ENCODE measurements around the gene HILPDA. TPM values are rescaled to one million over a fixed set of nuclear protein-coding genes. Genes with fewer than 3 reads are reported as not detected.

The HILPDA gene
- total RNA-seq, 4 donors from 2014 or later: 2.6 to 9.0 (median 6.0) TPM

DNA sequence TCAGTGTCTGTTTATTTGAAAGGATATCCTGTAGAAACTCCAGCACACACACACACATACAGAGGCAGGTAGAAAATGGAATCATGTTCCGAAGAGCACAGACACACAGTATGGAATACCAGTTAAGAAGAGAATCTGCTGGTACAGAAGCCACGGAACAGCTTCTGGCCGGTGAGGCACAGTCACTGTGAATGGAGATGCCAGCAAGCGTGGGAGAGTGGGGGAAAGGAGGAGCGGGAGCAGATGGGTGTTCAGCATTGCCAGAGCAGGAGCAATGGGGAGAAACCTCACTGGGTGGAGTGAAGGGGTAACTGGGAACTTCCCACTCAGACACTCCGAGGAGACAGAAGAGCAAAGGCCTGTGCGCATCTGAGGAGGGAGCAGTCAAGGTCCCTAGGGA lies 36.4 kb upstream of the HILPDA start:
- H3K27ac ChIP-seq: no peak overlapping the region

GRCh38 chr7:128420773-128421172 lies 34.9 kb upstream of the HILPDA start:
- no peaks in the 10 kb centered on the region for H3K36me3 ChIP-seq
- no peak for DNase-seq
- TF ChIP-seq CTCF (IDR thresholded peaks at IDR 0.05): no peak
- TF ChIP-seq POLR2A (IDR thresholded peaks at IDR 0.05): no peak
- H3K4me1 ChIP-seq: no peaks in the 10 kb centered on the region
- H3K27me3 ChIP-seq: no peaks in the 10 kb centered on the region
- no peak overlapping the region for H3K4me3 ChIP-seq
- H3K9me3 ChIP-seq: no peaks in the 10 kb centered on the region
- no peak overlapping the region for H3K27ac ChIP-seq

More for the DNA sequence above, 36.4 kb upstream of the HILPDA start:
- TF ChIP-seq POLR2A (IDR thresholded peaks at IDR 0.05): no peak
- TF ChIP-seq CTCF (IDR thresholded peaks at IDR 0.05): no peak
- Histone ChIP-seq H3K4me1 (no peaks in the 10 kb centered on the region), H3K9me3 (no peaks in the 10 kb centered on the region), H3K4me3 (no peak overlapping the region), H3K36me3 (no peaks in the 10 kb centered on the region), H3K27me3 (no peaks in the 10 kb centered on the region)
- no peak for DNase-seq

- no peak overlapping the region for H3K4me3 ChIP-seq
- DNase-seq: no peak
- H3K9me3 ChIP-seq: no peaks in the 10 kb centered on the region
- no peak overlapping the region for H3K27ac ChIP-seq
- TF ChIP-seq CTCF (IDR thresholded peaks at IDR 0.05) (no peak), POLR2A (IDR thresholded peaks at IDR 0.05) (no peak)
- no peaks in the 10 kb centered on the region for H3K27me3 ChIP-seq
- no peaks in the 10 kb centered on the region for H3K4me1 ChIP-seq
- H3K36me3 ChIP-seq: no peaks in the 10 kb centered on the region
Observed at GRCh38 chr7:128421384-128421783, 34.3 kb upstream of the HILPDA start.

- no peak overlapping the region for H3K4me3 ChIP-seq
- TF ChIP-seq POLR2A (IDR thresholded peaks at IDR 0.05) (no peak), CTCF (IDR thresholded peaks at IDR 0.05) (no peak)
- no peak for DNase-seq
Observed at GRCh38 chr7:128422037-128422436, 33.6 kb upstream of the HILPDA start.

GRCh38 chr7:128422842-128423241 lies 32.8 kb upstream of the HILPDA start:
- Histone ChIP-seq H3K4me3 (no peak overlapping the region), H3K9me3 (no peaks in the 10 kb centered on the region), H3K36me3 (no peaks in the 10 kb centered on the region), H3K27me3 (no peaks in the 10 kb centered on the region), H3K4me1 (no peaks in the 10 kb centered on the region), H3K27ac (no peak overlapping the region)
- DNase-seq: no peak
- TF ChIP-seq POLR2A (IDR thresholded peaks at IDR 0.05): no peak
- no peak for TF ChIP-seq CTCF (IDR thresholded peaks at IDR 0.05)

More at GRCh38 chr7:128422037-128422436, 33.6 kb upstream of the HILPDA start:
- H3K27me3 ChIP-seq: no peaks in the 10 kb centered on the region
- H3K27ac ChIP-seq: no peak overlapping the region
- H3K9me3 ChIP-seq: no peaks in the 10 kb centered on the region
- no peaks in the 10 kb centered on the region for H3K4me1 ChIP-seq
- H3K36me3 ChIP-seq: no peaks in the 10 kb centered on the region

DNA sequence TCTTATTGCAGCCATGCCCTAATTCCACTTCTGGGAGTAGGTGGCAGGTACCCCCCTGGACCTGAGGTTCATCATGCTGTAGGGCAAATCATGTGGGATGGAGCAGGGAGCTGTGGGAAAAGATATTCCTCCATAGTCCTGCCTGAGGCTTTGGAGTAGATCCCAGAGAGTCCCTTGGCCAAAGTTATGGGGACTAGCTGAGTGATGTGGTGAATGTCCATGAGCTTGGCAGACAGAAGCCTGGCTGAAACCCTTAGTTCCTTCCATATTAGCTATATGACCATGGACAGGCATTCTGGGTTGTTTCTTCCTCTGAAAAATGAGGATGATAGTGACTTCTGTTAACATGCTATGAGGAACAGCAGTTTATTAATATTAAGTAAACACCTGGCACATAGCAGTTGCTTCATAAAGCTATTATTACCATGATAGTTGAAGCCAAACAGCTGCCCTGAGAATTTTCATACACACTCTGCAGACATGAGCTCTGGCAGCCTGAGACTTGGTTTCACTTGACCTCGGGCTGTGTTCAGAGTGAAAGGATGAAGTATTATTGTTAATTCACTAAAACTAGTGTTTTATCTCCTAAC lies 30.9 kb upstream of the HILPDA start:
- no peak overlapping the region for H3K4me3 ChIP-seq
- no peaks in the 10 kb centered on the region for H3K4me1 ChIP-seq
- TF ChIP-seq CTCF (IDR thresholded peaks at IDR 0.05) (no peak), POLR2A (IDR thresholded peaks at IDR 0.05) (no peak)
- no peaks in the 10 kb centered on the region for H3K9me3 ChIP-seq
- DNase-seq: no peak
- H3K27ac ChIP-seq: no peak overlapping the region
- H3K27me3 ChIP-seq: no peaks in the 10 kb centered on the region
- H3K36me3 ChIP-seq: no peaks in the 10 kb centered on the region
